GM19239 (cell line): ENCODE results near the gene ARL16.

Experiments used
- DNase-seq: peaks from one replicate; pipeline ENCODE4 v3.0.0; 2011; ENCODE audit warnings: low spot score; ENCODE audit not compliant: insufficient read length
- FAIRE-seq: peaks from 2 replicates; lab custom pipeline; 2011; peaks lifted over from hg19 to GRCh38; lab: Jason Lieb, UNC

The ARL16 gene

GRCh38 chr17:81713004-81713555 lies 29.5 kb upstream of the ARL16 start:
- DNase-seq (no peak), FAIRE-seq (no peak)

- no peak for FAIRE-seq
Measured at GRCh38 chr17:81712468-81713003, 28.9 kb upstream of the ARL16 start.

GRCh38 chr17:81711814-81712467 lies 28.3 kb upstream of the ARL16 start, which contains the start of gene SLC25A10:
Gene SLC25A10 (plus strand): TSS chr17:81712284. CDS start chr17:81712427, 143 bp downstream.
- no peak for FAIRE-seq
- DNase-seq: peak; percentile 95

More at GRCh38 chr17:81712468-81713003, 28.9 kb upstream of the ARL16 start:
- DNase-seq: no peak

- FAIRE-seq: no peak
Measured at GRCh38 chr17:81710514-81711308, 27.1 kb upstream of the ARL16 start.

GRCh38 chr17:81708739-81709185 lies 25.2 kb upstream of the ARL16 start:
- no peak for DNase-seq
- FAIRE-seq: no peak

More at GRCh38 chr17:81710514-81711308, 27.1 kb upstream of the ARL16 start:
- no peak for DNase-seq

GRCh38 chr17:81707725-81708646 lies 24.4 kb upstream of the ARL16 start:
- FAIRE-seq (no peak), DNase-seq (no peak)

GRCh38 chr17:81706757-81707624 lies 23.4 kb upstream of the ARL16 start:
- DNase-seq (no peak), FAIRE-seq (no peak)

GRCh38 chr17:81706232-81706611 lies 22.6 kb upstream of the ARL16 start:
- DNase-seq (no peak), FAIRE-seq (no peak)

GRCh38 chr17:81705518-81706231 lies 22.1 kb upstream of the ARL16 start:
- DNase-seq: no peak
- FAIRE-seq: no peak

- FAIRE-seq: no peak
- DNase-seq: no peak
Measured at GRCh38 chr17:81703747-81704654, 20.4 kb upstream of the ARL16 start.

GRCh38 chr17:81702934-81703746 lies 19.5 kb upstream of the ARL16 start, which contains the start of gene MRPL12:
Gene MRPL12 (plus strand): TSS chr17:81703367. CDS start chr17:81703502, 135 bp downstream.
- FAIRE-seq (peak; percentile 91), DNase-seq (peak; percentile 100)

GRCh38 chr17:81701288-81702071 lies 17.9 kb upstream of the ARL16 start:
- no peak for FAIRE-seq

GRCh38 chr17:81700353-81701287 lies 17.0 kb upstream of the ARL16 start:
- no peak for DNase-seq
- no peak for FAIRE-seq

More at GRCh38 chr17:81701288-81702071, 17.9 kb upstream of the ARL16 start:
- DNase-seq: no peak

GRCh38 chr17:81697261-81698044 lies 13.9 kb upstream of the ARL16 start:
- FAIRE-seq (no peak), DNase-seq (no peak)
